Stimulated activated CD4-positive, alpha-beta T cell treated with anti-CD3 and anti-CD28 coated beads, TNF-alpha, amount 100 ng/mL, for 24 hours (primary cell): ENCODE results near the gene GFAP.

ENCODE experiments used
- DNase-seq, 3 experiments: peaks; one replicate each; pipeline ENCODE4 v3.0.0-alpha.2; 2020; ENCODE audit warnings: low read depth in 3 of 3

Gene GFAP

DNA sequence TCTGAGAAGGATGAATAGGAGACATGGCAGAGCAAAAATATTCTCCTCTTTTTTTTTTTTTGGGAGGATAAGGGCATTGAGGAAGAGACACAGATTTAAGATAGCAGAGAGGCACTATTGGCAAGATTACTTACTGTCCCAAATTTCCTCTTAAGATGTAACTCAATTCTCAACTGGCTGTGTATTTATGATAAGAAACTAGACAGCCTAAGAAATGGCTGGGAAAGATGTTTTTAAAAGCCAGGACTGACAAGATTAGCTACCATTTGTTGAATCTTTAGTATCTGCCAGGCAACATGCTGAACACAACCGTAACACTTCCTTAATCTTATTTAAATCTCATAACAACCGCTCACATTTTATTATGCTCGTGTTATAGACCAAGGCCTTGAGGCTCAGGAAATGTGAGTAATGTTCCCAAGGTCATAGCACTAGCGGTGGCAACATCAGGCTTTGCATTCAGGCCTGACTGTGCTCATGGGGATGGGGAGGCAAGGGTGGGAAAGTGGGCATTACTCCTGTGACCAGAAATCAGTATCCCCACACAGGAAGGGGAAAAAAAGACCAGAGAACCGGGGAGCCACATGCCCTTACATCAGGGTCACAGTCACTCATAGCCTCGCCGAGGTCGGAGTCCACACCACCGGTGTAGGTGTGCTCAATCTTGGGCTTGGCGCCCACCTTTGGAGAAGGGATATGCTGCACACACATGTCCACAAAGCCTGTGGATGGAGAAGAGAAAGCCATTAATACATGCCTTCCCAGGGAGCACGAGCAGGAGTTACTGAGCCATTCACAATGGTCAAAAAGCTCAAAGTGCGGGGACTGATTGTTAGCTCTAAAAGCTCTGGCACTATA, 52.0 kb downstream of the GFAP start:
- no peak for DNase-seq

DNA sequence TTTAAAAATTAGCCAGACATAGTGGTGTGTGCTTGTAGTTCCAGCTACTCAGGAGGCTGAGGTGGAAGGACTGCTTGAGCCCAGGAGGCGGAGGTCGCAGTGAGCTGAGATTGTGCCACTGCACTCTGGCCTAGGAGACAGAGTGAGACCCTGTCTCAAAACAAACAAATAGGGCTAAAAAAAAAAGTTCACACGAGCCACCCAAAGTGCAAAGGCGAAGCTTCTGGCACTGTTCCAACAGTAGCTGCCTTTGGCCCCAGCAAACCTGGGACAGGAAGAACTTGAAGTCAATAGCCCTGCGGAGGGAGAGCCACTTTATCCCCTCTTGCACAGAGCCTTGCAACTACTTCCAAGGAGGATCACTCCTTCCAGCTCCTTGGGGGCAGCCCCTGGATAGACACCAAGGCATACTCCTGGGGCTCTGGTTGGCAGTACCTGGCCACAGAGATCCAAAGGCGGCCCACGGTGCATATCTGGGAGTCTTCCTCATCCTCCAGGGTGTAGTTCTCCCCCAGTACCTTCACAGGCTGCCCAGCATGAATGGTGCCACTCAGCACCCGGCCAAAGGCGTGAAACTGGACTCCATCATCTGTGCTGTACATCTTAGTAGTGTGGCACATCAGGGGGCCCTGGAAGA, 52.9 kb downstream of the GFAP start:
- DNase-seq: no peak

DNA sequence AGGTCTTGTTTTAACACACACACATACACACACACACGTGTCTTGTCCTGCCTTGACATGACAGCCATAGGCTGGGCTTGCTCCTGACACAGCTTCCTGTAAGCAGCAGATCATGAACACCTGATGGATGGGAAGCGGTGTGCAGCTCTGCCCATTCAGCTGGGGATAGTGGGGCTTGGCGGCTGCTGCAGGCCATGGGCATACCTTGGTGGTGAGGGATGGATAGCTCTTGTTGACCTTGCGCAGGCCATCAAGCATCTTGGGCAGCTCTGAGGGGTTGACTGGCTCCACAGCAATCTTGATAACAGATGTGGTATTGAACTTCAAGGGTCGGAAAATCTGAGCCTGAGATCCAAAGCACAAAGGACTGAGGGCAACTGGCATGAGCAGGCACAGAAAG, 55.6 kb downstream of the GFAP start:
- DNase-seq: no peak

DNA sequence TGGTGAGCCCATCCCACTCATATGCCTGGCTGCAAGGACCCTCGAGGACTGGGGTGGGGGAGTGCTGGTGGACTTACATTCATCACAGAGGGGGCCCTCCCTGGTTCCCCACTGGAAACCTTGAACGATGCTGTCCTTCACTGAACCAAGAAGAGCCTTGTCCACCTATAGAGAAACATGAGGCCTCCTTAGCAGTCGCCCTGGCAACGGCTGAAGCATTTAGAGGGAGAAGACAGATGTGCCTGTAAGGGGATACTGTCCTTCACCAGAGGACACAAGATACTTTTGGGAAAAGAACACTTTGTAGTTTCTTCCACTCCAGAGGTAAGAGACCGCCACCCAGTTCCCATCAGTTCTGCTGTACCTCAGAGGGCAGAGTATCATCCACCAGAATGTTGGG, 61.1 kb downstream of the GFAP start:
- no peak for DNase-seq
